Skin of body (tissue), 2 donors: ENCODE results near the gene ELFN2. TPM values are rescaled to one million over a fixed set of nuclear protein-coding genes. Genes with fewer than 3 reads are reported as not detected.

Source experiments
- DNase-seq: peaks from one replicate; lab custom pipeline; 2025; lab: John Stamatoyannopoulos, UW
- total RNA-seq: library from RNA; depleted of rRNA; stranded (reverse); fragments of >200 nt; gene quantifications from one replicate; pipeline ENCODE4 v1.2.3, GENCODE V29; 2014

The ELFN2 gene
- total RNA-seq, 1 donor from 2014 or later = 0.30 TPM

GRCh38 chr22:37386441-37386840 is 40.8 kb downstream of the ELFN2 start:
- DNase-seq = no peak

GRCh38 chr22:37384691-37385090 is 42.6 kb downstream of the ELFN2 start:
- DNase-seq = no peak

- no peak for DNase-seq
These were observed 43.9 kb downstream of the ELFN2 start for GRCh38 chr22:37383341-37383740.

GRCh38 chr22:37381489-37381888 is 45.8 kb downstream of the ELFN2 start:
- no peak for DNase-seq

- no peak for DNase-seq
These were observed 47.6 kb downstream of the ELFN2 start for GRCh38 chr22:37379722-37380121.

- no peak for DNase-seq
These were observed 48.2 kb downstream of the ELFN2 start for GRCh38 chr22:37379085-37379484.

GRCh38 chr22:37378642-37379058 is 48.6 kb downstream of the ELFN2 start:
- DNase-seq = no peak

GRCh38 chr22:37377927-37378326 is 49.4 kb downstream of the ELFN2 start:
- DNase-seq = no peak

- DNase-seq = no peak
These were observed 50.1 kb downstream of the ELFN2 start for GRCh38 chr22:37377138-37377537.

GRCh38 chr22:37376643-37377042 is 50.6 kb downstream of the ELFN2 start:
- no peak for DNase-seq

- no peak for DNase-seq
These were observed 51.5 kb downstream of the ELFN2 start for GRCh38 chr22:37375801-37376200.

GRCh38 chr22:37374571-37374970 is 52.7 kb downstream of the ELFN2 start:
- no peak for DNase-seq

- no peak for DNase-seq
These were observed 53.8 kb downstream of the ELFN2 start for GRCh38 chr22:37373451-37373850.

- DNase-seq = no peak
These were observed 55.4 kb downstream of the ELFN2 start for GRCh38 chr22:37371911-37372310.

GRCh38 chr22:37371491-37371890 is 55.8 kb downstream of the ELFN2 start:
- no peak for DNase-seq

- DNase-seq = no peak
These were observed 56.8 kb downstream of the ELFN2 start for GRCh38 chr22:37370306-37370979.

- no peak for DNase-seq
These were observed 57.8 kb downstream of the ELFN2 start for GRCh38 chr22:37369483-37369882.

GRCh38 chr22:37368058-37368457 is 59.2 kb downstream of the ELFN2 start:
- DNase-seq = no peak

- no peak for DNase-seq
These were observed 60.7 kb downstream of the ELFN2 start for GRCh38 chr22:37366601-37367000.

GRCh38 chr22:37365950-37366349 is 61.3 kb downstream of the ELFN2 start:
- DNase-seq = no peak

GRCh38 chr22:37363261-37363992 is 63.9 kb downstream of the ELFN2 start:
- DNase-seq = no peak

- peak; percentile 73 for DNase-seq
These were observed 64.7 kb downstream of the ELFN2 start for GRCh38 chr22:37362621-37363020.

- DNase-seq = no peak
These were observed 68.4 kb downstream of the ELFN2 start for GRCh38 chr22:37358917-37359316.
